Measurements from ENCODE around the gene URI1. TPM values are rescaled to one million over a fixed set of nuclear protein-coding genes. Genes with fewer than 3 reads are reported as not detected.

URI1 gene
- total RNA-seq, 2 donors from 2014 or later, result 49.6 to 59.7 TPM

GRCh38 chr19:30001791-30002190 is 59.8 kb downstream of the URI1 start:
- Mint-ChIP-seq H3K27ac (peak overlapping the region; percentile 68), H3K36me3 (ENCODE audit: low read depth) (peaks cover 18% of the 10 kb centered on the region), H3K9me3 (peaks cover 14% of the 10 kb centered on the region), H3K27me3 (ENCODE audit: insufficient read depth) (no peaks in the 10 kb centered on the region), H3K4me1 (peaks cover 14% of the 10 kb centered on the region), H3K4me3 (peak overlapping the region; percentile 5)
- Histone ChIP-seq H3K4me1 (ENCODE audit: control insufficient read depth, insufficient read depth, low read length) (no peaks in the 10 kb centered on the region), H3K4me3 (ENCODE audit: low read length) (peak overlapping the region; percentile 31), H3K9ac (ENCODE audit: extremely low read depth, low read length, poor library complexity, severe bottlenecking) (no peak overlapping the region), H3K36me3 (ENCODE audit: control insufficient read depth, insufficient read depth, low read length) (peaks cover 21% of the 10 kb centered on the region), H3K27ac (ENCODE audit: low read depth, low read length) (no peak overlapping the region), H3K27me3 (ENCODE audit: control insufficient read depth, insufficient read depth, low read length, poor library complexity, severe bottlenecking) (no peaks in the 10 kb centered on the region), H3K9me3 (ENCODE audit: control insufficient read depth, low read length) (peaks cover 14% of the 10 kb centered on the region)
- 60 to 96% methylated on average over 2 to 3 of the region's 4 CpGs for WGBS, 2 experiments (ENCODE audit: insufficient coverage in 1 of 2, insufficient read length in 1 of 2)
- peak; percentile 56 for TF ChIP-seq CTCF (conservative IDR thresholded peaks at IDR 0.05)
- DNase-seq, result no peak

GRCh38 chr19:30003866-30004265 is 61.8 kb downstream of the URI1 start:
- peak overlapping the region; percentile 24 for H3K27ac Mint-ChIP-seq
- Histone ChIP-seq H3K27ac (ENCODE audit: low read depth, low read length) (no peak overlapping the region), H3K36me3 (ENCODE audit: control insufficient read depth, insufficient read depth, low read length) (peaks cover 23% of the 10 kb centered on the region), H3K9ac (ENCODE audit: extremely low read depth, low read length, poor library complexity, severe bottlenecking) (no peak overlapping the region), H3K4me3 (ENCODE audit: low read length) (no peak overlapping the region), H3K4me1 (ENCODE audit: control insufficient read depth, insufficient read depth, low read length) (no peaks in the 10 kb centered on the region), H3K9me3 (ENCODE audit: control insufficient read depth, low read length) (peaks cover 14% of the 10 kb centered on the region), H3K27me3 (ENCODE audit: control insufficient read depth, insufficient read depth, low read length, poor library complexity, severe bottlenecking) (no peaks in the 10 kb centered on the region)
- H3K4me3 Mint-ChIP-seq, result no peak overlapping the region
- WGBS, 2 experiments (ENCODE audit: insufficient coverage in 1 of 2, insufficient read length in 1 of 2), result 58 to 95% methylated on average over 4 to 6 of the region's 6 CpGs
- H3K4me1 Mint-ChIP-seq, result peaks cover 15% of the 10 kb centered on the region
- H3K36me3 Mint-ChIP-seq (ENCODE audit: low read depth), result peaks cover 16% of the 10 kb centered on the region
- H3K27me3 Mint-ChIP-seq (ENCODE audit: insufficient read depth), result no peaks in the 10 kb centered on the region
- H3K9me3 Mint-ChIP-seq, result peaks cover 14% of the 10 kb centered on the region
- TF ChIP-seq CTCF (conservative IDR thresholded peaks at IDR 0.05), result no peak
- DNase-seq, result no peak

- DNase-seq, result no peak
- H3K9me3 ChIP-seq (ENCODE audit: control insufficient read depth, low read length), result peaks cover 10% of the 10 kb centered on the region
- 100% methylated on average over 1 of the region's 1 CpG; no CpG with 5 or more reads in 1 of the 2 experiments for WGBS, 2 experiments (ENCODE audit: insufficient coverage in 1 of 2, insufficient read length in 1 of 2)
- TF ChIP-seq CTCF (conservative IDR thresholded peaks at IDR 0.05), result no peak
- no peaks in the 10 kb centered on the region for H3K4me1 ChIP-seq (ENCODE audit: control insufficient read depth, insufficient read depth, low read length)
- H3K4me3 Mint-ChIP-seq, result no peak overlapping the region
- H3K9ac ChIP-seq (ENCODE audit: extremely low read depth, low read length, poor library complexity, severe bottlenecking), result no peak overlapping the region
- no peak overlapping the region for H3K27ac ChIP-seq (ENCODE audit: low read depth, low read length)
- H3K36me3 Mint-ChIP-seq (ENCODE audit: low read depth), result peaks cover 20% of the 10 kb centered on the region
- H3K4me3 ChIP-seq (ENCODE audit: low read length), result no peak overlapping the region
- peaks cover 25% of the 10 kb centered on the region for H3K36me3 ChIP-seq (ENCODE audit: control insufficient read depth, insufficient read depth, low read length)
- peaks cover 18% of the 10 kb centered on the region for H3K4me1 Mint-ChIP-seq
- H3K27me3 Mint-ChIP-seq (ENCODE audit: insufficient read depth), result no peaks in the 10 kb centered on the region
- H3K27ac Mint-ChIP-seq, result no peak overlapping the region
- no peaks in the 10 kb centered on the region for H3K27me3 ChIP-seq (ENCODE audit: control insufficient read depth, insufficient read depth, low read length, poor library complexity, severe bottlenecking)
- H3K9me3 Mint-ChIP-seq, result peaks cover 12% of the 10 kb centered on the region
Observed at GRCh38 chr19:30004403-30004802, 62.4 kb downstream of the URI1 start.

Measured in endodermal cell (in vitro differentiated cells).